Renal cortical epithelial cell (primary cell): ENCODE data around the gene LELP1. TPM values are rescaled to one million over a fixed set of nuclear protein-coding genes. Genes with fewer than 3 reads are reported as not detected.
"Not testable (repeated sequence)": the region's sequence is repeated elsewhere in the genome, so short reads cannot be mapped to it uniquely, and the experiment has no call there.

Source experiments
- DNase-seq: peaks from one replicate; pipeline ENCODE4 v3.0.0-alpha.2; 2011; ENCODE audit warnings: low read depth
- total RNA-seq: library from RNA; depleted of rRNA; stranded (reverse); fragments of >200 nt; gene quantifications from 2 replicates; pipeline ENCODE4 v1.2.3, GENCODE V29; 2014

LELP1 gene
- total RNA-seq, 1 donor from 2014 or later, result not detected

- DNase-seq, result not testable (repeated sequence)
Observed at GRCh38 chr1:153229076-153229829, 26.0 kb downstream of the LELP1 start.

GRCh38 chr1:153231363-153231762, 28.1 kb downstream of the LELP1 start:
- no peak for DNase-seq

- DNase-seq, result no peak
Observed at GRCh38 chr1:153231785-153232184, 28.6 kb downstream of the LELP1 start.

DNA sequence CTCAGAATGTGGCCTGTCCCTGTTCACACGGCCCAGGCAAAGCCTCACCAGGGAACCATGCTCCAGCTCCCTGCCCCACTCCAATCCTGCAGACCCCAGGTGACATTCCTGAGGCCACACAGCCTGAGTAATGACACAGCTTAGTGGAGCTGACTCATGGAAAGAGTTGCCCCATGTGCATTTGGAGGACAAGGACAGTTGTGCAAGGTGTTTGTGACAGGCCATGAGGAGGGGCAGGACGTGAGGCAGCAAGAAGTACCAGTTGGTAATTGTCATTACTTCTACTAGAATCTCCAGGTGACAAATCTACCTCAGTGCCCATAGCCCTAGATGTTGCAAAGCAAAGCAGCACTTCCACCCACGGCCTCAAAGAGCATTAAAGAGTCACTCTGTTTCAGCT, 29.3 kb downstream of the LELP1 start:
- DNase-seq, result no peak

GRCh38 chr1:153233448-153233847, 30.2 kb downstream of the LELP1 start:
- no peak for DNase-seq

GRCh38 chr1:153238527-153238926, 35.3 kb downstream of the LELP1 start:
- DNase-seq, result no peak

- no peak for DNase-seq
Observed at GRCh38 chr1:153242160-153242559, 38.9 kb downstream of the LELP1 start.

DNA sequence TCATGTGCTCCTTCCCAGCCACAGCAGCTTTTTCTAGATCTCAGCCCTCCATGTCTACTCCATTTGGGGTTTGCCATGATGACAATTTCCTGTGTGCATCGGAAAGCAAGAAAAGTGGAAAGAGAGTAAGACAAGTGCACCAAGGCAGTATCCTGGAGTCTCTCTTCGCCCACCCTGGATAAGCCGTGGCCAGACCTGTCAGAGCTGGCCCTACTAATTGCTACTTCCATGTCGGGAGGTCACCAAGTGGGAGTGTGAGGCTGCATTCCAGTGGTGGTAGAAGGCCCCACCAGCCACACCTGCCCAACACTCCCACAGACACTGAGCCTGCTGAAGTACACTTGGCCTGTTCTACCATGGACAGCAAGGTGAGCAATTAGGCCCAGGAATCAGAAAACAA, 42.2 kb downstream of the LELP1 start:
- DNase-seq, result no peak

DNA sequence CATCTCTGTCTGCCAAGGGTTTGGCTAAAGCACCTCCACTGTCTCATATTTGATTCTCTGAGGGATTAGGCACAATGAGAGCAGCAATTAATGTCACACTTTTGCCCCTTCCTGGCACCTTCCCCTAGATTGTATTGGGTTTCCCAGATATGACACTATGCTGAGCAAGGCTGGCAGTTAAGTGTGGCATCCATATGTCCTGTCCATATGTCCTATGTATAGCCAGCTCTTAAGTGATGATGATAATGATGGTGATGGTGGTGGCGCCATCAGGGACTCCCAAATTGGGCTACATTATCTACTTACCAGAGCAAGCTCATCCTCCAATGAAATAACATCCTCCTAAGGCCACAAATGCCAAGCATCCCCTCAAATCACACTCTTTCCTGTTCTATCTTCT, 42.8 kb downstream of the LELP1 start:
- no peak for DNase-seq

- no peak for DNase-seq
Observed at GRCh38 chr1:153246825-153247224, 43.6 kb downstream of the LELP1 start.

- DNase-seq, result no peak
Observed at GRCh38 chr1:153248176-153248879, 45.1 kb downstream of the LELP1 start.

DNA sequence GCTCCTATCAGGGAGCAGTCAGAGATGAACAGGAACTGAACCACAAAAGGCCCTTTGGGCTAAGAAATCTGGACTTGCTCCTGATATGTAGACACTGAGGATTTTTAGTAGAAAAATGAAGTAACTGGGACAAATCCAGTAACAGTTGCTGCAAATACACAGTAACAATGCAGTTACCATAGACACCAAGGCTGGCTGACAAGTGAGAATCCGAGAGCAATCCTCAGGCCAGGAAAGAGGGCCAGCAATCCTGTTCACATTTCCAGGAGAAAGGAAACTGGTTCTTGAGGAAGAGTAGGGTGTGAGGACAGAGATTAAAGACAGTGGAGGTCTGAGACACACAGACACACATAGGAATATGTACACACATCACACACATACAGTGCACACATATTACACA, 46.9 kb downstream of the LELP1 start:
- DNase-seq, result no peak

DNA sequence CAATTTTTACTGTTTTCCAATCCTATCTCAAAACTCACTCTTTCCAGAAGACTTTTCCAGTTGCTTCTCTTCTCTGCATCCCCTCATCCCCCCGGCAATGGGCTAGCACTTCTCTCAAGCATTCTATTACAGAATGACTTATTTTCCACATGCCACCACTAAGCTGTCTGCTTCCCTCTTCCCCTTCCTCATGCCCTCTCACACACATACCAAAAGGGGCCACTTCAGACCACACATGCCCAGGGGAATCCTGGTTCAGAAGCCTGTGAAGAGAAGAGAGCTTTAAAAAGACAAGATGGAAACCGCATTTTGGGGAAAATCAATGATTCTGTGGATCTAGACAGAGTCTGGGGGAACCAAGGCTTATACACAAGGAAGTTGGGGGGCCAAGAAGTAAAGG, 47.9 kb downstream of the LELP1 start:
- DNase-seq, result no peak

DNA sequence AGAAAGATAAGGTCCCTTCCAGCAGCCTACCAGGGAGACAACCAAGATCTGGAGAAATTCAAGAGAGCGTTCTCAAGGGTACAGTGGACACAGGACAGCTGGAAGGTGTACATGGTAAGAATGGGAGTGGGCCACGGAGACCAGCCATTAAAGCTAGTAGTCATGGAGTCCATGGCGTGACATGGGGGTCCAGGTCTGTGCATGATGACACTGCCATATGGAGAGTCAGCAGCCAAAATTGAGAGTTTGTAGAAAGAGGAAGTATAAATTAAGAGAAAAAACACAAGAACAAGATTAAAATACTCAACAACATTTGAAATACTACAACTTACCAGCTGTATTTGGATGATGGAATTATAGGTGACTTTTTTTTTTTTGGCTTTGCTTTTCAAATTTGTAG, 48.3 kb downstream of the LELP1 start:
- no peak for DNase-seq

- no peak for DNase-seq
Observed at GRCh38 chr1:153251988-153252387, 48.8 kb downstream of the LELP1 start.

GRCh38 chr1:153253076-153253475, 49.8 kb downstream of the LELP1 start:
- DNase-seq, result no peak

- no peak for DNase-seq
Observed at GRCh38 chr1:153253693-153254092, 50.5 kb downstream of the LELP1 start.

Other genes starting within 250 kb of the LELP1 start
- gene SPRR4, start 232.8 kb upstream of the LELP1 start, total RNA-seq, result not detected in 2 replicates
- not detected in 2 replicates for gene SPRR1A, start 219.3 kb upstream of the LELP1 start, total RNA-seq
- gene SPRR3, start 201.7 kb upstream of the LELP1 start, total RNA-seq, result not detected in 2 replicates
- not detected in 2 replicates for gene SPRR1B, start 172.2 kb upstream of the LELP1 start, total RNA-seq
- not detected in 2 replicates for gene SPRR2D, start 162.3 kb upstream of the LELP1 start, total RNA-seq
- gene SPRR2A, start 145.9 kb upstream of the LELP1 start, total RNA-seq, result not detected in 2 replicates
- gene SPRR2B, start 131.8 kb upstream of the LELP1 start, total RNA-seq, result not detected in 2 replicates
- not detected in 2 replicates for gene SPRR2E, start 108.9 kb upstream of the LELP1 start, total RNA-seq
- gene SPRR2F, start 89.9 kb upstream of the LELP1 start, total RNA-seq, result not detected in 2 replicates
- gene SPRR2G, start 52.5 kb upstream of the LELP1 start, total RNA-seq, result not detected in 2 replicates
- gene PRR9, start 14.2 kb downstream of the LELP1 start, total RNA-seq, result not detected in 2 replicates
- not detected in 2 replicates for gene LORICRIN, start 56.3 kb downstream of the LELP1 start, total RNA-seq
- gene PGLYRP3, start 109.5 kb downstream of the LELP1 start, total RNA-seq, result not detected in 2 replicates
- not detected in 2 replicates for gene PGLYRP4, start 145.4 kb downstream of the LELP1 start, total RNA-seq
- 0.70 and 25.0 TPM in 2 replicates for gene S100A9, start 154.4 kb downstream of the LELP1 start, total RNA-seq
- not detected in 2 replicates for gene S100A12, start 172.2 kb downstream of the LELP1 start, total RNA-seq
- gene S100A8, start 187.6 kb downstream of the LELP1 start, total RNA-seq, result not detected in 2 replicates
- not detected in 2 replicates for gene S100A7A, start 213.1 kb downstream of the LELP1 start, total RNA-seq